Muscle of arm (tissue), 14 donors: ENCODE data around the gene FN3KRP. TPM values are rescaled to one million over a fixed set of nuclear protein-coding genes. Genes with fewer than 3 reads are reported as not detected.

Source experiments
- DNase-seq: peaks from one replicate; pipeline ENCODE4 v3.0.0-alpha.2; 2013
- long read RNA-seq, 11 donors: transcript quantifications; one replicate each; lab custom pipeline, GENCODE V29; 2026
- polyA plus RNA-seq, 12 donors: library from polyadenylated mRNA; unstranded; fragments of 120-200 nt; gene quantifications; one replicate each; pipeline ENCODE4 v1.2.1, GENCODE V29; 2013; ENCODE audit not compliant: insufficient read length in 12 of 12

The FN3KRP gene, protein sequence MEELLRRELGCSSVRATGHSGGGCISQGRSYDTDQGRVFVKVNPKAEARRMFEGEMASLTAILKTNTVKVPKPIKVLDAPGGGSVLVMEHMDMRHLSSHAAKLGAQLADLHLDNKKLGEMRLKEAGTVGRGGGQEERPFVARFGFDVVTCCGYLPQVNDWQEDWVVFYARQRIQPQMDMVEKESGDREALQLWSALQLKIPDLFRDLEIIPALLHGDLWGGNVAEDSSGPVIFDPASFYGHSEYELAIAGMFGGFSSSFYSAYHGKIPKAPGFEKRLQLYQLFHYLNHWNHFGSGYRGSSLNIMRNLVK
- polyA plus RNA-seq, result 10 to 100 TPM in 11 of 12 donors, not detected in 1; 19.6 to 38.5 (median 32.7) TPM
- long read RNA-seq, donor 1, transcript FN3KRP-201 (6 exons, 1,849 nt), result major isoform, 18 of 18 reads
- long read RNA-seq, donor 1, partial matches to known transcripts, result 0 of 18 reads
- long read RNA-seq, donor 1, other reads (novel, unspliced or antisense), result 0 of 18 reads
- long read RNA-seq, donor 2, transcript FN3KRP-201 (6 exons, 1,849 nt), result major isoform, 7 of 7 reads
- long read RNA-seq, donor 2, partial matches to known transcripts, result 0 of 7 reads
- long read RNA-seq, donor 2, other reads (novel, unspliced or antisense), result 0 of 7 reads
- long read RNA-seq, donor 3, partial matches to known transcripts, result 0 of 2 reads
- long read RNA-seq, donor 3, other reads (novel, unspliced or antisense), result 0 of 2 reads
- long read RNA-seq, donor 4, partial matches to known transcripts, result 0 of 2 reads
- long read RNA-seq, donor 4, other reads (novel, unspliced or antisense), result 0 of 2 reads
- long read RNA-seq, donor 5, transcript FN3KRP-201 (6 exons, 1,849 nt), result major isoform, 14 of 15 reads
- long read RNA-seq, donor 5, partial matches to known transcripts, result 0 of 15 reads
- long read RNA-seq, donor 5, other reads (novel, unspliced or antisense), result 0 of 15 reads
- long read RNA-seq, donor 6, transcript FN3KRP-201 (6 exons, 1,849 nt), result major isoform, 7 of 7 reads
- long read RNA-seq, donor 6, partial matches to known transcripts, result 0 of 7 reads
- long read RNA-seq, donor 6, other reads (novel, unspliced or antisense), result 0 of 7 reads
- long read RNA-seq, donor 7, transcript FN3KRP-201 (6 exons, 1,849 nt), result major isoform, 7 of 7 reads
- long read RNA-seq, donor 7, partial matches to known transcripts, result 0 of 7 reads
- long read RNA-seq, donor 7, other reads (novel, unspliced or antisense), result 0 of 7 reads
- long read RNA-seq, donor 8, transcript FN3KRP-201 (6 exons, 1,849 nt), result major isoform, 9 of 10 reads
- long read RNA-seq, donor 8, partial matches to known transcripts, result 0 of 10 reads
- long read RNA-seq, donor 8, other reads (novel, unspliced or antisense), result 0 of 10 reads
- long read RNA-seq, donor 9, transcript FN3KRP-201 (6 exons, 1,849 nt), result major isoform, 9 of 19 reads
- long read RNA-seq, donor 9, partial matches to known transcripts, result 10 of 19 reads
- long read RNA-seq, donor 9, other reads (novel, unspliced or antisense), result 0 of 19 reads
- long read RNA-seq, donor 10, transcript FN3KRP-201 (6 exons, 1,849 nt), result major isoform, 6 of 6 reads
- long read RNA-seq, donor 10, partial matches to known transcripts, result 0 of 6 reads
- long read RNA-seq, donor 10, other reads (novel, unspliced or antisense), result 0 of 6 reads
- long read RNA-seq, donor 11, transcript FN3KRP-201 (6 exons, 1,849 nt), result major isoform, 13 of 14 reads
- long read RNA-seq, donor 11, partial matches to known transcripts, result 0 of 14 reads
- long read RNA-seq, donor 11, other reads (novel, unspliced or antisense), result 0 of 14 reads

DNA sequence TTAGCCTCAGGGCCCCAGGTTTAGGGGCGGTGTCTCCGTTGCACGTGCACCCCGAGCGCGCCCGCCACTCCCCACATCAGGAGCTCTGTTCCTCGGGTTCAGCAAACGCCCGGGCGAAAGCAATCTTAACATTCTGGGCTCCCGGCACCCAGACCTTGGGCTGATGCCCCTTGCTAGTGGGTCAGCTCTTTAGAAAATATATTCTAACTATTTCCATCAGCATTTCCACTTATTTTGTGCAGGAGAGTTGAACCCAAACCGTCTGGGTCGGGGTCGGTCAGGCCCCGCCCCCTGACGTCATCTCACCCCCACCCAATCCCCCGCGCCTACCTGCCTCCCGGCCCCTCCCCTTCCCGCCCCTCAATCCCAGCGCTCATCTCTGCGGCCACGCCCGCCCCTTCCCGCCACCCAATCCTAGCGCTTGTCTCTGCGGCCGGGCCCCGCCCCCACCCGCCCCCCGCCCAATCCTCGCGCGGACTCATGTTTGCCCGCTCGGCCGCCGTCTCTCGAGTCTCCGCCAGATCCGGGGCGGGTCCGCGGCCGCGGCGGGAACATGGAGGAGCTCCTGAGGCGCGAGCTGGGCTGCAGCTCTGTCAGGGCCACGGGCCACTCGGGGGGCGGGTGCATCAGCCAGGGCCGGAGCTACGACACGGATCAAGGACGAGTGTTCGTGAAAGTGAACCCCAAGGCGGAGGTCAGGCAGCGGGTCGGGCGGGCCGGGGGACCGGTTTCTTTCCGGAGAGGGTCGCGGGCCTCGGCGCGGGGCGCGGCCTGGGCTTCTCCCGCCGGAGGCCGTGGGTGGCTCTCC lies at the start of gene FN3KRP:
Gene FN3KRP (plus strand): TSS at position 504 of the 808 bp plus-strand sequence. CDS start 50 bp downstream, at position 554.
- peak; percentile 95 for DNase-seq

DNA sequence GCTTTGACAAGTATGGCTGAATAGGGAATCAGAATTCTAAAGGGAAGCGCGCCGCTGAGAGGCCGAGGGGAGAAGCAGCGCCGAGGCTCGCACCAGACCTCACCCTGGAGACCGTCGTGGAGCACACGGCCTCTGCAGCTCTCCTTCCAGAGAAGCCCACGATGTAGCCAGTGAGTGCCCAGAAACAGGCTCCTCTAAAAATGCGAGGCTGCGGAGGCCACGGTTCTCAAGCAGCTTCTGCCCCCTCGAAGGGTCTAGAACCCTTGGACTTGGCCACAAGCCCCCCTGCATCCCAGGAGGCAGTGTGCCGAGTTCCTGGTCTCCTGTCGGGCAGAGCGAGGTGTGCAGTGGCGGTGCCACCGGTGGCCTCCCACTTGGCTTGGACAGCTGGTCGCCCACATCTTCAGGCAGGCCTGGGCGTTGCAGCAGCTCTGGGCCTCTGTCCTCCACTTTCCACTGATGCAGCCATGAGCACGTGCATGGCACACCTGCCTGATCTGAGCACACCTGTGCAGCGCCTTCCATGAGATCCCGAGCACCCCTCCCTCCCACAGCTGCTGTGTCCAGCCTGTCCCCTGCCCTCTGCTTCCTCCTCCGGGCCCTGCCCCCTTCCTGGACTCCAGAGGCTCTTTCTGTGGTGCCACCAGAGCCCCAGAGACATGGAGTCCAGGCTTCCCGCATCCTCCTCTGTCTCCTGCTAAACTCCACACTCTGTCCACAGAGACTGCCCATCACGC lies 49.4 kb upstream of the FN3KRP start:
- no peak for DNase-seq

DNA sequence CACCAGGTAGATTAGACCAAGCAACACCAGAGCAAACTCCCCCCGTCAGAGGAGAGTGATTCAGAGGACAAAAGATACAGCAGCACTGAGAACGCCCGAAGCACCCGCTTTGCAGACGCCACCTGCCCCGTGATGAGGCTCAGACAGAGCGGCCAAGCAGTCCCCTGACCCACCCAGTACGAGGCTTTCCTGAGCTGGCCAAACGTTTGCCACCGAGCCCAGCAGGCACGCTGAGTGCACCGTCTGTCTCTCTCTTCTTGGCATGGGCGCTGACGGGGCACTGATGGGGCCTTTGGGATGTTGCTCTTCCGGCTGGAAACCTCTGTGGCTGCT lies 48.9 kb upstream of the FN3KRP start:
- DNase-seq, result no peak

DNA sequence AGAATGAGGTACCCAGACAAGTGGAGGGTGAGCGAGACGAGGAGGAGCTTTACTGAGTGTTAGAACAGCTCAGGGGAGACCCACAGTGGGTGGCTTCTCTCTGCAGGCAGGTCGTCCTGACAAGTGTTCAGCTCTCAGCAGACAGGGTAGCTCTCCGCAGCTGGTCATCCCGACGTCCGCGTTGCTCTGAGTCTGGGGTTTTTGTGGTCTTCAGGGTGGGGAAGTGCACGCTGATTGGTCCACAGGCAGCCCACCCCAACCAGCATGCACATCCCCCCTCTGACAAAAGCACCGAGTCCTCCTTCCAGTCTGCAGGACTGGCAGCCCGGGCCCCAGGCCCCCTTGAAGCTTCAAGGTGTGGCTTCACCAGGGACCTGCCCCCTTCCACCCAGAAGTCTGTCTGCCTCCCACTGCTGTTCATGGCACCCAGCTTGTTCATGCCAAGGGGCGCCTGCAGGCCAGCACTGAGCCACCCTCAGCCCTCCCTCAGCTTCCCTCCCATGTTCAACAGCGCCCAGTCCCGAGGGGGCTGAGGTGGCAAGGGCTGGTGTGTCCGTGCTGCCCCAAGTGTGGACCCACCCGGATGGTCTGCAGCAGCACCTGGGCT lies 48.4 kb upstream of the FN3KRP start:
- no peak for DNase-seq

DNA sequence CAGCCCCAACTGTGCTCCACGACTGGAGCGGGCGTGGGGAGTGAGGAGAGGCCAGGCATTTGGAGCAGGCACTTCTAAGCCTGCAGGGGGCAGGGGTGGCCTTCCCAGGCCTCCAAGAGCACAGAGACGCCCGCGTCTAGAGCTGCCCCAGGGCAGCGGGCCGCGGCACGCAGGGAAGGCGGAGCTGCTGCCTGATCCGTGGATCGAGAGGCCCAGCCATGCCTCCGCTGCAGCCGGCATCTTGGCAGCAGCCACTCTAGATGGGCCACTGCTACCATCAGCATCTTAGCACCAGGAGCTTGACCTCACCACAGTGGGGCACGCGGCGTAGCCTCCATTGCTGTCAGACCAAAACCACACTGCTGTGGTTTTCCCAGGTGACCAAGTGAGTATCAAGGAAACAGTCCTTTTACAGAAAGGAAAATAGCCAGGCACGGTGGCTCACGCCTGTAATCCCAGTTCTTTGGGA lies 47.8 kb upstream of the FN3KRP start:
- DNase-seq, result no peak

DNA sequence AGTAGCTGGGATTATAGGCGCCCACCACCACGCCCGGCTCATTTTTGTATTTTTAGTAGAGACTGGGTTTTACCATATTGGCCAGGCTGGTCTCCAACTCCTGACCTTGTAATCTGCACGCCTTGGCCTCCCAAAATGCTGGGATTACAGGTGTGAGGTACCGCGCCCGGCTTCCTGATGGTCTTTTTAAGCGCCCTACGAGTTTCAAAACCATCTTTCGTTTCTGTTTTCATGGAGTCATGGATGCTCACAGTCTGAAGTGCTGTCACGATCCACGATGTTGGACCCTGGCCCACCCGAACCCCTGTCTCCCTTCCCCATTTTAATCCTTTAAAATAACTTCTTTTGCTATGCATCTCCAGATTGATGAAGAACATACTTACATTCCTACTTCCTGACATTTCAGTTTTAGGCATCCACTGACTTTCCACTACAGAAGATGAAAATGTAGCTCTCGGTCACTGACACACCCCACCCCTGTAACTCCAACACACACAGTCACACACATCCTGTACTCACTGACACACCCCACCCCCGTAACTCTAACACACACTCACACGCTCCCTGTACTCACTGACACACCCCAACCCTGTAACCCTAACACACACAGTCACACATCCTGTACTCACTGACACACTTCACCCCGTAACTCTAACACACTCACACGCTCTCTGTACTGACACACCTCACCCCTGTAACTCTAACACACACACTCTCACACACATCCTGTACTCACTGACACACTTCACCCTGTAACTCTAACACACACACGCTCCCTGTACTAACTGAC lies 45.6 kb upstream of the FN3KRP start:
- DNase-seq, result no peak

DNA sequence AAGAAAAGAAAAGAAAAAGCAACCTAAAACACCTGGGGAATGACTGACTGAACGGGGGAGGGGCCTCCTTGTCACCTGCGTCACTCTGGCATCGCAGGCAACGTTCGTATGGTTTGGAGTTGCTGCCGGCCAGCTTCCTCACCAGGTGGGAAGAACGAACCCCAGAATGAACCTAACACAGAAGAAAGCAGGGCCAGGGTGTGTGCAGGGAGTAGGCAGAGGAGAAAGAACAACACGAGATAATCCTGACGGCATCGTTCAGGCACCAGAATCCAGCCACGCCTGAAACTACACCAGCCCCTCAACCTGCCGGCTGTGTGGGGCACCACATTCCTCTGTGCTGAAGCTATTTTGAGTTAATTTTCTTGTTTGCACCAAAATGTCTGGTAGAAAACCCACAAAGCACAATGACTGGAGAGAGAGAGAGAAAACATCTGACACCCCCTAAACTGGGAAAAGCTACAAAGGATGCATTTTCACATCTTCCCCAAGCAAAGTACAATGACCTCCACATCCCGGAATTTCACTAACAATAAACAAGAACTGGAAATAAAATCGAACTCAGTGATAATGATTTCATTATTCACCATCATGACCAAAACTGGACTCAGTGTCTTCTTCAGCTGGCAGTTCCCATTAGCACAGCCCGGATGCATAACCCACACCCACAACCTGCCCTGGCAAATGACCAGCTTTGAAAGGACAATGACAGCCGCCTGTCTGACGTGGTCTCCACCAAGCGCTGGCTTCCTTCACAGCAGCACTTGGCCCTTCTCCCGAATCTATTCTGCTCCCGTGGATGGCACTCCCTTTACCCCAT lies 41.6 kb upstream of the FN3KRP start:
- no peak for DNase-seq

DNA sequence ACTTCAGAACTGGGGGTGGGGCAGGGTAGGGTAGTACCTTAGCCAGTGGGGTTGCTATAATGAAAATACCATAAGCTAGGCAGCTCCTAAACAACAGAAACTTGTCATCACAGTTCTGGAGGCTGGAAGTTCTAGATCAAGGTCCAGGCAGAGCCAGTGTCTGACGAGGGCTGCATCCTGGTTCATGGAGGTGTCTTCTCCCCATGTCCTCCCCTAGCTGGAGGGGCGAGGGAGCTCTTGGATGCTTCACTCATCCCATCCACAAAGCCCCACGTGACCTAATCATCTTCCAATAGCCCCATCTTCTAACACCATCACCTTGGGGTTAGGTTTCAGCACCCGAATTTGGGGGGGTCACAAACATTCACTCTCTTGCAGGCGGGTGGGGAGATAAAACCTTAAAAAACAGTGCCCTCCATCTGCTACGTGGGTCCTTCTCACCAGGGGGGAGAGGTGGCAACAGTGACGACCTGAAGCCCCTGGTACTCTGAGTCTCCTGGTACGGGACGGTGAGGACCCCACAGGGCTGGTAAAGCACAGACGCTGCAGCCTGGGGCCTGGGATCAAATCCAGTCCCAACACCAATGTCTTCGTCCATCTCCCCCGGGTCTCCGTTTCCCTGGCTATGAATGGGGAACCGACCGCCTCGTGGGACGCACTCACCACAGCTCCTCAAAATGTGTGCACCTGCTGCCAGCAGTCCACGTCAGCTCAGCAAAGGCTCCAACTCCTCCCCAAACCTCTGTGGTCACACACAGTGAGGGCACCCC lies 40.8 kb upstream of the FN3KRP start:
- no peak for DNase-seq

DNA sequence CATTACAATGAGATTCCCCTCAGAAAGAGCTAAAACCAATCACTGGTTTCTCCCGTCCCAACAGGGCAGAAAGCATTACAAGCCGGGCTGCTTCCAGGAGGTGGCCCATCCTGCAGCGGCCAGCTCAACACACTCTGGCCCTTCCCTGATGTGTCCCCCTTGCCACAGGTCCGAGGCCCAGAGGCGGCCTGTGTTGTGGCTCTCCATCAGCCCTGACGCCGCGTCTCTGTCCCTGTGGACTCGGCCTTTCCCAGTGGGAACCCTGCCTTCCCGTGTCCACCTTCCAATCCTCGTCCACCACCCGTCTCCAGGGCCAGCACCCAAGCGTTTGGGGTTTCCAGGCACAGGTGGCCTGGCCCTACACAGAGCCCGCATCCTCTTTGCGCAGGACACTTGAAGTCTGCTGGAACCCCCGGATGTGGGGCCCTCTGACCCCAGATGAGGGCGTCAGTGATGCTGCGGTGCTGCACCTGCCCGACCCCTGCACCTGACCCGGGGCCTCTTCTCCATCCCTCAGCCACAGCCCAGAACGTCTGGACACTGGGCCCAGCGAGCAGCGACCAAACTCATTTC lies 39.1 kb upstream of the FN3KRP start:
- DNase-seq, result no peak

DNA sequence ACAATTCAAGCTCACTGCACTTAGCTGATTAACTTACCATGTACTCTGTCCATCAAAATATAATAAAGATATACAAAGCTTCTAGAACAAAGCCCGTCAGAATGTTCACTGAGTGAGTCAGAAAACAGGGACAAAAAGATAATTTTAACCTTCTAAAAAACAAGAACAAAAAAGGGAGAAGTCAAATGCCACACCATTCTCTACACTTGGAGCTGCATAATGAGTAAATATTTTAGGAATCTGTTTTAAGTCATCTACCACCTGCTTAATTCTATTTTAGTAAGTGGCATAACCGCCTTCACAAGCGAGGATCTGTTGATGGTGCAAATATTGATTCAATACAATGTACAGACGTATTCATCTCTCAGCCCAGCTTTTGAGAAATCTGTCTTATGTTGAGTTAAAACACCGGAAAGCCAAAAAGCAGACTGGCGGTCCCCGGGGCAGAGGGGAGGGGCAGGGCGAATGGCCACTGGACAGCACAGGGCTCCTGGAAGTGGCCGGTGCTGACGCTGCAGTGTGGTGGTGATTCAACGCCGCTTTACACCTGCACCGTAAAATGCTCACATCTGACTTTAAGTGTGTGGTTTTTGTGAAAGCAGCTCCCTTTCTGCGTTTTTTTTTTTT lies 38.1 kb upstream of the FN3KRP start:
- no peak for DNase-seq

DNA sequence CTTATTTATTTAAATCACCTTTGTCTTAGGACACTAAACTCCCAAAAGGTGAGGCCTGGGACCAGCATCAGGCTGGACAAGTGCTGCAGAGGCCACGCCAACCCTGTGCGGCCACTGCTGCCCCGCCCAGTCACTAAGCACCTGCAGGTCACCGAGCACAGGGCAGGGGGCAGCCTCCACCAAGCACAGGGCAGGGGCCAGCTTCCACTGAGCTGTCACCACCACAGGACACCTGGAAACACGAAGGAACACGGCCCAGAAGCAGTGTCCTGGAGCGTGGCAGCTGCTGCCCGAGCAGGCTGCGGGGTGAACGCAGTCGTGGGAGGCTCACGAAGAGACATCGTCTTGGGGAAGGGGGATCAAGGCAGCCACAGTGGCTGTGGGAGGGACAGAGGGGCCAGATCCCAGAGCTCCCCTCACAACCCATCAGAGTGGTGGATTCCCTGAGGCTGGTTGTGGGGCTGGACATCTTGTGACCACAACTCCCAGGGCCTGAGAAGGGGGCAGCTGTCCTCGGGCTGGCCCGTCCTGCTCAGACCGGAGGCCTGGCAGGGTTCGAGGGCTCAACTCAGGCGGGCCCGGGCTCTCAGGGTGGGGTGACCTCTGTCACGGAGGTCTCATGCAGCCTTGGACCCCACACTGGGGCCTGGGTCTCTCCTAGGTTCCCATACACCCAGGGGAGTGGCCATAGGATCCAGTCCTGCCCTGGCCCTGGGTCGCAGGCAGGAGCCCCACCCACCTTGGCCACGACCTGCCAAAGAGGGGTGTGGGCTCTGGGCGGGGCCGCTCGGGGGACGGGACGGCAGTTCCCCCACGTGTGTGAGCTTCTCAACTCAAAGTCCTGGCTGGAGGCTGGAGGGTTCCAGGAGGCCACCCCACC lies 36.7 kb upstream of the FN3KRP start:
- no peak for DNase-seq

DNA sequence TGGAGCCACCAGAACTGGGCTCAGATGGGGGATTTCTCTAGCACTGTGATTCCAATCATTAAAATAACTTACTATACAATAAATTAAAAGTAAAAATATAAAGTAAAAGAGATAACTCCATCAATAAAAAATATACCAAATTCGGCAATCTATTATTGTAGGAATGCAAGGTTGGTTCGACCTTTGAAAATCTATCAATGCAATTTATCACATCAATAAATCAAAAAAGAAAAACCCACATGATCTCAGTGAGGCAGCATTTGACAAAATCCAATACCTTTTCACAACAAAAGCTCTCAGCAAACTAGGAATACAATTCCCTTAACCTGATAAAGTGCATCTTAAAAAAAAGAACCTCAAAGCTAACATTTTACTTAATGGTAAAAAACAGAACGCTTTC lies 35.0 kb upstream of the FN3KRP start:
- no peak for DNase-seq

DNA sequence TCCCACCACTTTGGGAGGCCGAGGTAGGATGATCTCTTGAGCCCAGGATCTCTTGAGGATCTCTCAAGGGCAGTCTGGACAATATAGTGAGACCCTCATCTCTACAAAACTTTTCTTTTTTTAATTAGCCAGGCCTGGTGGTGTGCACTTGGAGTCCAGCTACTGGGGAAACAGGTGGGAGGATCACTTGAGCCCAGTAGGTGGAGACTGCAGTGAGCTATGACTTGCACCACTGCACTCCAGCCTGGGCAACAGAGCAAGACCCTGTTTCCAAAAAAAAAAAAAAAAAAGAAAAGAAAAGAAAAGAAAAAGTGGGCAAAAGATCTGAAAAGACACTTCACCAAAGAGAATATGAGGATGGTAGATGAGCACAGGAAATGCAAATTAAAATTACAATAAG lies 33.0 kb upstream of the FN3KRP start:
- no peak for DNase-seq

DNA sequence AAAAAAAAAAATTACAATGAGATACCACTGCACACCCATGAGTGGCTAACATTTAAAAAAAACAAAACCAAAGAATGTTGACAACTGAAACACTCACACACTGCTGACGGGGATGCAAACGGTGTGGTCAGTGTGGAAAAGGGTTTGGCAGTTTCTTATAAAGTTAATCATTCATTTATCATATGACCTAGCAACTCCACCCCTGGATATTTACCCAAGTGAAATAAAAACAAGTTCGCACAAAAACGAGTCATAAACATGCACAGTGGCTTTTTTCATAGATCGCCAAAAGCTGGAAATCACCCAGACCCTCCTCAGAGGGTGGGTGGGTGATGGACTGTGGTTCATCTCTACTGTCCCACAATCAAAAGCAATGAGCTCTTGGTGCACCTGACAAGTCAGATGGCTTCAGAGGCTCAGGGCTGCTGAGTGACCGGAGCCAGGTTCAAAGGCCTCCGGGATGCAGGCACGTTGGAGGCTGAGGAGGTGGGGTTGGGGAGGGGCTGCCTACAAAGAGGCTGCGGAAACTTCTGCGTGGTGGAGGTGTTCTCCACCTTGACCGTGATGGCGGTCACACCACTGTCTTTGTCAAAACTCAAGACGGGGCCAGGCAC lies 32.2 kb upstream of the FN3KRP start:
- DNase-seq, result no peak
